Measurements from ENCODE around the gene SOX6. TPM values are rescaled to one million over a fixed set of nuclear protein-coding genes. Genes with fewer than 3 reads are reported as not detected.

The SOX6 gene
- total RNA-seq, 4 donors from 2014 or later, result 25.3 to 42.3 (median 37.4) TPM

DNA sequence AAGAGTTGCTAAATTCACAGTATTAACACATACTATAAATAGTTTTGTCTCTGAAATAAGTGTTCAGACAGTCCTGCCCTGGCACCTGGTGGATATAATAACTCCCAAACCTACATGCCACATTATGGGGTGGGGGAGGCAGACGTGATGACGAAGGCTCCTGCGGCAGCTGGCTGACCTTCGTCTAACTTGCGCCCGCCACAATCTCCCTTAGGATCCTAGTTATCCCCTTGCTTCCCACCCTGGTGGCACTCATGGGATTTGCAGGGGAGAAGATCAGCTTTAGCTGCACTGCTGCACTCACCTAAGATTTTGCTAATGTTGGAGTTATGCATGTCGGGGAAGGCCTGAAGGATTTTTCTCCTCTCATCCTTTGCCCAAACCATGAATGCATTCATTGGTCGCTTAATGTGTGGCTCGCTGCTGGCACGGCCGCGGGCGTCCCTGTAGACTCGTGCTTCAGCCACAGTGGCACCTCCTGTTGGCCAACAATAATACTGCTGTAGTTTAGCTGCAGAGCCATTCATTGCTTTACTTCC lies 367.6 kb downstream of the SOX6 start:
- DNase-seq, result peak in 1 of 2 donors; percentile 36

DNA sequence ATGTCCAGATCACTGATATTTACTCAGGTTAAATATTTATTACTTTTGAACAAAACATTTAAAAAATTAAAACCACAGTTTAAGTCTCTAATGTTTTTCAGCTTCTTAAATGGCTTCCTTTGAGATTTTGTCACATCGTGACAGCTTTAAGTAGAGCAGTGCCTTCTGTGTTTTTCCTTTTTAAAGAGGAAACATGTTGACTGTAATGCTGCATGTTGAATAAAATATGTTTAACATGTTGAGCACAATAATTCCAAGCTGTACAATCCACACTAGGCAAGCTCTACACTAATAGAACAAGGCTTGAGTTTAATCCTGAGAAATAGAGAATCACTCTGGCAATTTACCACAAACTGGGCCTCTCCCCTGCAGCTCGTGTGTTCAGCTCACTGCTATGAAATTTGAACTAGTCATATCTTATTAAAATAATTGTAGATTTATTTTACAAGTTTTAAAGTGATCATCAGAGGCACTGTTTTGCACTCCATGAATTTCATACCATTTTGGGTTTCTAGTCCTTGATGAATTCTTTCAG lies 368.3 kb downstream of the SOX6 start:
- intact Hi-C loops (cut with DNase I; ENCODE audit: low total_unique reads) (loop anchor here (1.0 kb wide), 2 partner anchors 47 to 136 kb away; no protein-coding TSS in a partner anchor), in situ Hi-C loops (cut with MboI; ENCODE audit: low sequenced_read_pairs in 4 of 4) (loop anchor here in 1 of 4 donors (25.0 kb wide), 1 partner anchor 624 kb away; no protein-coding TSS in a partner anchor)
- no peaks in the 10 kb centered on the region for H3K27me3 ChIP-seq
- no peak for TF ChIP-seq POLR2A (IDR thresholded peaks at IDR 0.05)
- TF ChIP-seq, protein P1, sequence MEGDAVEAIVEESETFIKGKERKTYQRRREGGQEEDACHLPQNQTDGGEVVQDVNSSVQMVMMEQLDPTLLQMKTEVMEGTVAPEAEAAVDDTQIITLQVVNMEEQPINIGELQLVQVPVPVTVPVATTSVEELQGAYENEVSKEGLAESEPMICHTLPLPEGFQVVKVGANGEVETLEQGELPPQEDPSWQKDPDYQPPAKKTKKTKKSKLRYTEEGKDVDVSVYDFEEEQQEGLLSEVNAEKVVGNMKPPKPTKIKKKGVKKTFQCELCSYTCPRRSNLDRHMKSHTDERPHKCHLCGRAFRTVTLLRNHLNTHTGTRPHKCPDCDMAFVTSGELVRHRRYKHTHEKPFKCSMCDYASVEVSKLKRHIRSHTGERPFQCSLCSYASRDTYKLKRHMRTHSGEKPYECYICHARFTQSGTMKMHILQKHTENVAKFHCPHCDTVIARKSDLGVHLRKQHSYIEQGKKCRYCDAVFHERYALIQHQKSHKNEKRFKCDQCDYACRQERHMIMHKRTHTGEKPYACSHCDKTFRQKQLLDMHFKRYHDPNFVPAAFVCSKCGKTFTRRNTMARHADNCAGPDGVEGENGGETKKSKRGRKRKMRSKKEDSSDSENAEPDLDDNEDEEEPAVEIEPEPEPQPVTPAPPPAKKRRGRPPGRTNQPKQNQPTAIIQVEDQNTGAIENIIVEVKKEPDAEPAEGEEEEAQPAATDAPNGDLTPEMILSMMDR (IDR thresholded peaks at IDR 0.05 in 4 of 5, conservative IDR thresholded peaks at IDR 0.05 in 1 of 5), result no peak
- no peaks in the 10 kb centered on the region for H3K36me3 ChIP-seq
- H3K4me3 ChIP-seq, result no peak overlapping the region
- peaks cover 16 to 23% of the 10 kb centered on the region in 2 donors for H3K4me1 ChIP-seq
- H3K27ac ChIP-seq, result peak overlapping the region in 3 of 4 donors; percentile 22 to 32 (median 23)
- DNase-seq (no peak), ATAC-seq (no peak)
- no peaks in the 10 kb centered on the region for H3K9me3 ChIP-seq

More for the DNA sequence above, 367.6 kb downstream of the SOX6 start:
- Histone ChIP-seq H3K4me3 (no peak overlapping the region), H3K9me3 (no peaks in the 10 kb centered on the region), H3K4me1 (peaks cover 23 to 28% of the 10 kb centered on the region in 2 donors), H3K27me3 (no peaks in the 10 kb centered on the region), H3K27ac (peak overlapping the region in 1 of 4 donors; percentile 23), H3K36me3 (no peaks in the 10 kb centered on the region)
- peak; percentile 86 to 91 for ATAC-seq
- in situ Hi-C loops (cut with MboI; ENCODE audit: low sequenced_read_pairs in 4 of 4), result loop anchor here in 1 of 4 donors (25.0 kb wide), 1 partner anchor 624 kb away; no protein-coding TSS in a partner anchor
- TF ChIP-seq POLR2A (IDR thresholded peaks at IDR 0.05), result no peak
- TF ChIP-seq, protein P1 (IDR thresholded peaks at IDR 0.05 in 4 of 5, conservative IDR thresholded peaks at IDR 0.05 in 1 of 5), result peak; percentile 40 to 64 (median 46)
- intact Hi-C loops (cut with DNase I; ENCODE audit: low total_unique reads), result loop anchor here (1.0 kb wide), 2 partner anchors 47 to 136 kb away; no protein-coding TSS in a partner anchor

DNA sequence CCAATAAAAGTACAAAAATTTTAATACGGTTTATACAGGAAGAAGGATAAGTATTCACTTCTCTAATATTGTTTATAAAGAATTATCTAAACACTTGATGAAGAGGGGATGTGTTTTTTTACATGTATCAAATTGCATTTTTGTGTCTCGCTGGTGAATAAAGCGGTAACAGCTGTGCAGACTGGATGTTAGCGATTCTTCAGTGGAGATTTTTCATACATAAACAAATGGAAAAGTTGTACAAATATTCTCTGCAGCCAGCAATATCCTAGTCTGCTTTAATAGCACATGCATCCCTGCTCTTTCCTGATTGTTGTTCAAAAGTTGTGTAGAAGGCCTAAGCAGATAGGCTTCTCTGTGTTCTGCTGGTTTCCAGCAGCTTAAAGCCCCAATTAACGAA lies 369.3 kb downstream of the SOX6 start:
- no peaks in the 10 kb centered on the region for H3K27me3 ChIP-seq
- H3K4me1 ChIP-seq, result peaks cover 16 to 19% of the 10 kb centered on the region in 2 donors
- no peaks in the 10 kb centered on the region for H3K9me3 ChIP-seq
- TF ChIP-seq, protein P1 (IDR thresholded peaks at IDR 0.05 in 4 of 5, conservative IDR thresholded peaks at IDR 0.05 in 1 of 5), result no peak
- no peak for TF ChIP-seq POLR2A (IDR thresholded peaks at IDR 0.05)
- intact Hi-C loops (cut with DNase I; ENCODE audit: low total_unique reads), result no loop called here
- no peaks in the 10 kb centered on the region for H3K36me3 ChIP-seq
- H3K27ac ChIP-seq, result no peak overlapping the region
- DNase-seq (no peak), ATAC-seq (no peak)
- in situ Hi-C loops (cut with MboI; ENCODE audit: low sequenced_read_pairs in 4 of 4), result loop anchor here in 1 of 4 donors (25.0 kb wide), 1 partner anchor 625 kb away; no protein-coding TSS in a partner anchor
- H3K4me3 ChIP-seq, result no peak overlapping the region

DNA sequence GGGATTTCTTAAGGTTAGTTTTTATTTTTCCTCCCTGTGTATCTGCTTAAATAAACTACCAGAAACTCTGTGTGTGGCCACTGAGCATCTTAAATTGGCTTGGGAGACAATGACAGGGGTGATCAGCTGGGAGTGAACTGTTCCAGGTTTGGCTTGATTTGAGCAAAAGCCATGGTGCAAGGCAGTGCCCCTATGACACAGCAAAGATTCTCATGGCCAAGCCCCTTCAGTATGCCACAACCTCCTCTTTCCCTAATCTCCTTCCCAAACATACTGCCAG lies 370.5 kb downstream of the SOX6 start:
- TF ChIP-seq POLR2A (IDR thresholded peaks at IDR 0.05), result no peak
- TF ChIP-seq, protein P1 (IDR thresholded peaks at IDR 0.05 in 4 of 5, conservative IDR thresholded peaks at IDR 0.05 in 1 of 5), result no peak
- H3K36me3 ChIP-seq, result no peaks in the 10 kb centered on the region
- no peak overlapping the region for H3K27ac ChIP-seq
- peaks cover 11 to 13% of the 10 kb centered on the region in 2 donors for H3K4me1 ChIP-seq
- intact Hi-C loops (cut with DNase I; ENCODE audit: low total_unique reads) (no loop called here), in situ Hi-C loops (cut with MboI; ENCODE audit: low sequenced_read_pairs in 4 of 4) (loop anchor here in 1 of 4 donors (25.0 kb wide), 1 partner anchor 627 kb away; no protein-coding TSS in a partner anchor)
- ATAC-seq (no peak), DNase-seq (no peak)
- no peaks in the 10 kb centered on the region for H3K27me3 ChIP-seq
- no peaks in the 10 kb centered on the region for H3K9me3 ChIP-seq
- H3K4me3 ChIP-seq, result no peak overlapping the region
